ENCODE results near the gene TLE2.
A peak's percentile ranks its signal among the peaks of the same experiment; 100 is the strongest.
"Not testable (repeated sequence)": the region's sequence is repeated elsewhere in the genome, so short reads cannot be mapped to it uniquely, and the experiment has no call there.

Gene TLE2

GRCh38 chr19:2992958-2993357 lies 36.1 kb downstream of the TLE2 start:
- DNase-seq (ENCODE audit: low read depth), result no peak
- H3K4me3 ChIP-seq (ENCODE audit: low read depth, low read length), result no peak overlapping the region

- DNase-seq (ENCODE audit: low read depth); H3K4me3 ChIP-seq (ENCODE audit: low read depth, low read length): not testable (repeated sequence)
These were observed 36.7 kb downstream of the TLE2 start for GRCh38 chr19:2992333-2992732.

GRCh38 chr19:2989236-2989946 lies 39.7 kb downstream of the TLE2 start:
- DNase-seq (ENCODE audit: low read depth), result no peak
- no peak overlapping the region for H3K4me3 ChIP-seq (ENCODE audit: low read depth, low read length)

GRCh38 chr19:2988568-2988967 lies 40.5 kb downstream of the TLE2 start:
- H3K4me3 ChIP-seq (ENCODE audit: low read depth, low read length), result no peak overlapping the region
- no peak for DNase-seq (ENCODE audit: low read depth)

- DNase-seq (ENCODE audit: low read depth), result no peak
- H3K4me3 ChIP-seq (ENCODE audit: low read depth, low read length), result no peak overlapping the region
These were observed 41.3 kb downstream of the TLE2 start for GRCh38 chr19:2987797-2988196.

- no peak overlapping the region for H3K4me3 ChIP-seq (ENCODE audit: low read depth, low read length)
- no peak for DNase-seq (ENCODE audit: low read depth)
These were observed 42.0 kb downstream of the TLE2 start for GRCh38 chr19:2986951-2987524.

- no peak for DNase-seq (ENCODE audit: low read depth)
- H3K4me3 ChIP-seq (ENCODE audit: low read depth, low read length), result peak overlapping the region; percentile 38
These were observed 44.9 kb downstream of the TLE2 start for GRCh38 chr19:2984215-2984528.

- peak overlapping the region; percentile 38 for H3K4me3 ChIP-seq (ENCODE audit: low read depth, low read length)
- peak; percentile 43 for DNase-seq (ENCODE audit: low read depth)
These were observed 45.5 kb downstream of the TLE2 start for GRCh38 chr19:2983351-2984214.

GRCh38 chr19:2982983-2983350 lies 46.1 kb downstream of the TLE2 start:
- no peak overlapping the region for H3K4me3 ChIP-seq (ENCODE audit: low read depth, low read length)
- peak; percentile 82 for DNase-seq (ENCODE audit: low read depth)

GRCh38 chr19:2982561-2982960 lies 46.5 kb downstream of the TLE2 start:
- no peak overlapping the region for H3K4me3 ChIP-seq (ENCODE audit: low read depth, low read length)
- no peak for DNase-seq (ENCODE audit: low read depth)

GRCh38 chr19:2981898-2982297 lies 47.2 kb downstream of the TLE2 start:
- H3K4me3 ChIP-seq (ENCODE audit: low read depth, low read length), result no peak overlapping the region
- DNase-seq (ENCODE audit: low read depth), result no peak

- no peak overlapping the region for H3K4me3 ChIP-seq (ENCODE audit: low read depth, low read length)
- no peak for DNase-seq (ENCODE audit: low read depth)
These were observed 50.3 kb downstream of the TLE2 start for GRCh38 chr19:2978772-2979171.

- no peak for DNase-seq (ENCODE audit: low read depth)
- H3K4me3 ChIP-seq (ENCODE audit: low read depth, low read length), result no peak overlapping the region
These were observed 50.8 kb downstream of the TLE2 start for GRCh38 chr19:2978166-2978767.

GRCh38 chr19:2977746-2978138 lies 51.3 kb downstream of the TLE2 start:
- no peak for DNase-seq (ENCODE audit: low read depth)
- H3K4me3 ChIP-seq (ENCODE audit: low read depth, low read length), result peak overlapping the region; percentile 17

- DNase-seq (ENCODE audit: low read depth), result peak; percentile 74
- peak within 1 kb of the TSS; percentile 55 for H3K4me3 ChIP-seq (ENCODE audit: low read depth, low read length)
These were observed 51.9 kb downstream of the TLE2 start, which contains the start of gene TLE6 for GRCh38 chr19:2977001-2977745. TSS of gene TLE6 (plus strand) at chr19:2977564. CDS start at chr19:2978234, 670 bp downstream.

GRCh38 chr19:2976609-2977000 lies 52.5 kb downstream of the TLE2 start:
- peak overlapping the region; percentile 55 for H3K4me3 ChIP-seq (ENCODE audit: low read depth, low read length)
- no peak for DNase-seq (ENCODE audit: low read depth)

- no peak overlapping the region for H3K4me3 ChIP-seq (ENCODE audit: low read depth, low read length)
- DNase-seq (ENCODE audit: low read depth), result no peak
These were observed 54.6 kb downstream of the TLE2 start for GRCh38 chr19:2974342-2975041.

- H3K4me3 ChIP-seq (ENCODE audit: low read depth, low read length), result no peak overlapping the region
- peak; percentile 31 for DNase-seq (ENCODE audit: low read depth)
These were observed 55.9 kb downstream of the TLE2 start for GRCh38 chr19:2973229-2973628.
